Measurements from ENCODE around the gene H19. TPM values are rescaled to one million over a fixed set of nuclear protein-coding genes. Genes with fewer than 3 reads are reported as not detected.

The H19 gene
- total and polyA plus RNA-seq, 9 of the 15 experiments (the other 6 are each of a cell fraction or from before 2014, with no cell fraction given) = 0.13 to 682 (median 15.7) TPM

GRCh38 chr11:1958367-1958766 is 39.3 kb downstream of the H19 start (continued):
- TF ChIP-seq ZBTB40 (IDR thresholded peaks at IDR 0.05) (no peak), ZBTB40 (CRISPR knock-in tag; IDR thresholded peaks at IDR 0.05) (no peak), ZNF395 (CRISPR knock-in tag; IDR thresholded peaks at IDR 0.05) (no peak), RAD21 (CRISPR knock-in tag; conservative IDR thresholded peaks at IDR 0.05 in 1 of 2, IDR thresholded peaks at IDR 0.05 in 1 of 2) (no peak), ZNF384 (IDR thresholded peaks at IDR 0.05; ENCODE audit: low read depth, low read length) (no peak), NCOA4 (IDR thresholded peaks at IDR 0.05; ENCODE audit: partially characterized antibody) (no peak), ZNF174 (CRISPR knock-in tag; IDR thresholded peaks at IDR 0.05) (no peak), HDAC6 (IDR thresholded peaks at IDR 0.05; ENCODE audit: low read depth, low read length) (no peak), CBFB (CRISPR knock-in tag; IDR thresholded peaks at IDR 0.05) (no peak), MAFK (IDR thresholded peaks at IDR 0.05; ENCODE audit: low read length) (no peak), SRSF1 (IDR thresholded peaks at IDR 0.05; ENCODE audit: low read depth, low read length) (no peak), CTCF (IDR thresholded peaks at IDR 0.05 in 2 of 3, conservative IDR thresholded peaks at IDR 0.05 in 1 of 3; ENCODE audit: insufficient read depth in 2 of 3, low read depth in 1 of 3, low read length in 3 of 3) (no peak), ZNF778 (CRISPR knock-in tag; IDR thresholded peaks at IDR 0.05) (no peak), DMBX1 (CRISPR knock-in tag; IDR thresholded peaks at IDR 0.05; ENCODE audit: borderline replicate concordance) (no peak), MAFF (IDR thresholded peaks at IDR 0.05; ENCODE audit: low read length) (no peak), GABPB2 (CRISPR knock-in tag; conservative IDR thresholded peaks at IDR 0.05) (no peak)

Data from K562 (cell line).